Measurements from ENCODE around the gene TALDO1. TPM values are rescaled to one million over a fixed set of nuclear protein-coding genes. Genes with fewer than 3 reads are reported as not detected.

Gene TALDO1
- total RNA-seq, 2 experiments from 2014 or later: 249 to 293 TPM

- Mint-ChIP-seq H3K27ac (no peak overlapping the region), H3K4me3 (no peak overlapping the region), H3K27me3 (no peaks in the 10 kb centered on the region), H3K4me1 (peaks cover 18% of the 10 kb centered on the region), H3K9me3 (ENCODE audit: low read depth) (no peaks in the 10 kb centered on the region), H3K36me3 (peaks cover 4% of the 10 kb centered on the region)
- CTCF ChIA-PET: interaction anchor here (1.0 to 1.4 kb wide), 2 partner anchors 10 to 51 kb away, joined by 3 to 4 read pairs; partner anchors contain the start of gene CEND1
- ATAC-seq (no peak), DNase-seq (no peak)
These were observed 52.5 kb downstream of the TALDO1 start for GRCh38 chr11:799641-800316.

DNA sequence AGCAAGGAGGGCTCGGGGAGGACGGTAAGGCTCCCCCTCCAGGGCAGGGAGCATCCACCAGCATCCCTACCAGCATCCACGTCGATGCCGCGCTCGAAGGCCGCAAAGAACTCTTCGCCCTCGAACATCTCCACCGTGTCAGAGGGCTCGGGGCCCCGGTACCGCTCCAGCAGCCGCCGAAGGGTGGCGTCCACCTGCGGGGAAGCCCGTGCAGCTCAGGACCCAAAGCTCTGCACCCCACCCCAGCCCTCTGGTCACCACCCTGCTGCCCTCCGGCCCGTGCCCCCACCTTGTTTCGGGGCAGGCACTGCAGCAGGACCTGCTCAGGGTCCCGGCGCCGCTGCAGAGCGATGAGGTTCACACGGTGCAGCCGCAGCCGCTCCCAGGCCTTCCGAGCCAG, 53.2 kb downstream of the TALDO1 start:
- CTCF ChIA-PET: no interaction called here
- peaks cover 19% of the 10 kb centered on the region for H3K4me1 Mint-ChIP-seq
- no peak for DNase-seq

GRCh38 chr11:801097-801780, 54.0 kb downstream of the TALDO1 start:
- Mint-ChIP-seq H3K9me3 (ENCODE audit: low read depth) (no peaks in the 10 kb centered on the region), H3K36me3 (peaks cover 3% of the 10 kb centered on the region), H3K27ac (no peak overlapping the region), H3K4me3 (no peak overlapping the region), H3K27me3 (no peaks in the 10 kb centered on the region), H3K4me1 (peaks cover 21% of the 10 kb centered on the region)
- DNase-seq: no peak
- CTCF ChIA-PET: interaction anchor here (1.0 kb wide), 1 partner anchor 54 kb away, joined by 3 read pairs; the partner anchor contains the start of gene TALDO1
- no peak for ATAC-seq

More for the DNA sequence above, 53.2 kb downstream of the TALDO1 start:
- ATAC-seq: no peak
- H3K27me3 Mint-ChIP-seq: no peaks in the 10 kb centered on the region
- peaks cover 4% of the 10 kb centered on the region for H3K36me3 Mint-ChIP-seq
- no peaks in the 10 kb centered on the region for H3K9me3 Mint-ChIP-seq (ENCODE audit: low read depth)
- H3K4me3 Mint-ChIP-seq: no peak overlapping the region
- H3K27ac Mint-ChIP-seq: no peak overlapping the region

GRCh38 chr11:802018-802617, 54.9 kb downstream of the TALDO1 start:
- Mint-ChIP-seq H3K9me3 (ENCODE audit: low read depth) (no peaks in the 10 kb centered on the region), H3K4me1 (peaks cover 16% of the 10 kb centered on the region), H3K36me3 (peaks cover 3% of the 10 kb centered on the region), H3K4me3 (no peak overlapping the region), H3K27me3 (no peaks in the 10 kb centered on the region), H3K27ac (no peak overlapping the region)
- CTCF ChIA-PET: interaction anchor here (1.0 to 1.2 kb wide), 2 partner anchors 17 to 55 kb away, joined by 3 to 5 read pairs; partner anchors contain the start of genes PNPLA2 and TALDO1
- no peak for DNase-seq
- no peak for ATAC-seq

GRCh38 chr11:802693-803466, 55.6 kb downstream of the TALDO1 start:
- Mint-ChIP-seq H3K9me3 (ENCODE audit: low read depth) (no peaks in the 10 kb centered on the region), H3K27me3 (no peaks in the 10 kb centered on the region), H3K27ac (no peak overlapping the region), H3K36me3 (peaks cover 3% of the 10 kb centered on the region), H3K4me1 (peaks cover 18% of the 10 kb centered on the region), H3K4me3 (peak overlapping the region; percentile 43)
- ATAC-seq: no peak
- no peak for DNase-seq
- CTCF ChIA-PET: interaction anchor here (1.2 kb wide), 1 partner anchor 17 kb away, joined by 5 read pairs; the partner anchor contains the start of gene PNPLA2

DNA sequence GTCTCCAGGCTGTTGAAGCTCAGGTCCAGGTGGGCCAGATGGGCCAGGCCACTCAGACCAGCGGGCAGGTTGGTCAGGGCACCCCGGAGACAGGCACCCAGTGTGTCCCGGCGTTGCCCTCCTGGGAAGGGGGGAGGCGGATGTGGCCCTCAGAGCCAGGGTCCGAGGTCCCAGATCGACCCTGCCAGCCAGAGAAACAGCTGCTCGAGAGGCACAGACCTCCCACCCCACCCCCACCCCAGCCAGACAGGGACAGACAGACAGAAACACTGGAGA, 56.1 kb downstream of the TALDO1 start:
- ATAC-seq (no peak), DNase-seq (no peak)
- Mint-ChIP-seq H3K27me3 (no peaks in the 10 kb centered on the region), H3K9me3 (ENCODE audit: low read depth) (no peaks in the 10 kb centered on the region), H3K4me3 (peak overlapping the region; percentile 81), H3K27ac (no peak overlapping the region), H3K4me1 (peaks cover 22% of the 10 kb centered on the region), H3K36me3 (peaks cover 3% of the 10 kb centered on the region)
- CTCF ChIA-PET: interaction anchor here (1.2 kb wide), 1 partner anchor 16 kb away, joined by 5 read pairs; the partner anchor contains the start of gene PNPLA2

DNA sequence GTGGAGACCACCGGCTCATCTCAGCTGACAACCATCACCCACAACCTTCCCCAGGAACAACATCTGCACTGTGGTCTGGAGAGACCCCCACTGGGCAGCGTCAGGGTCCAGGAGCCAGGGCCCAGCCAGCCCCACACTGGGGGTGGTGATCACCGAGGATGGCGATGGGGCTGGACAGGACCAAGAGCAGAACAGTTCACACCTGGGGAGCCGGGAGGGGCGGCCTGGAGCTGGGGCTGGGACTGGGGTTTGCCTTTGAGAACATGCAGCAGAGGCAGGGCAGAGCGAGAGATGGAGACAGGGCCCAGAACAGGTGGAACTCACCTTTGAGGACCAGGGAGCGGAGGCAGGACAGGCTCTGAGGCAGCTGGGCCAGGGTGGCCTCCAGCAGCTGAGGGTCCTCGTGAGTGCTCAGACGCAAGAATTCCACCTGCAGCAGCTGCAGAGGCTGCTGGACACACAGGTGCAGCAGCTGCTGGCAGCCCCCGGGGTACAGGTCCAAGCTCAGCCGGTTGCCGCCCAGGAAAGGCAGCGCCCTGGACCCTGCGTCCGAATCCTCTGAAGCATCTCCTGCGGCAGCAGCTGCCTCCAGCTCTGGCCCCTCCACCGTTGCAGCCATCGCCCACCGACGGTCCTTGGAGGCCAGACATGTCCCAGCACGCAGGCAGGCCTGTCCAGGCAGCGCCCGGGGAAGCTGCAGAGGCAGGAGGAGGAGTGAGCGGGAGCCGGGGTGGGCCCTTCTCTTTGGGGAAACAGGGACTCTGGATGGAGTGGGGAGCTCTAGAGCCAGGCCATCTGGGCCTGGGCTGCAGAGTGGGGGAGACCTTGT, 56.7 kb downstream of the TALDO1 start:
- H3K27me3 Mint-ChIP-seq: no peaks in the 10 kb centered on the region
- no peaks in the 10 kb centered on the region for H3K9me3 Mint-ChIP-seq (ENCODE audit: low read depth)
- H3K36me3 Mint-ChIP-seq: peaks cover 3% of the 10 kb centered on the region
- CTCF ChIA-PET: interaction anchor here (1.0 to 1.5 kb wide), 2 partner anchors 28 to 65 kb away, joined by 3 read pairs; no protein-coding TSS in a partner anchor
- H3K4me1 Mint-ChIP-seq: peaks cover 27% of the 10 kb centered on the region
- ATAC-seq: no peak
- peak overlapping the region; percentile 81 for H3K4me3 Mint-ChIP-seq
- DNase-seq: no peak
- H3K27ac Mint-ChIP-seq: peak overlapping the region; percentile 69

- DNase-seq (no peak), ATAC-seq (no peak)
- no peaks in the 10 kb centered on the region for H3K27me3 Mint-ChIP-seq
- peaks cover 27% of the 10 kb centered on the region for H3K4me1 Mint-ChIP-seq
- H3K27ac Mint-ChIP-seq: peak overlapping the region; percentile 69
- CTCF ChIA-PET: interaction anchor here (1.0 to 1.5 kb wide), 2 partner anchors 27 to 66 kb away, joined by 3 read pairs; no protein-coding TSS in a partner anchor
- peak overlapping the region; percentile 81 for H3K4me3 Mint-ChIP-seq
- H3K36me3 Mint-ChIP-seq: peaks cover 3% of the 10 kb centered on the region
- no peaks in the 10 kb centered on the region for H3K9me3 Mint-ChIP-seq (ENCODE audit: low read depth)
These were observed 57.3 kb downstream of the TALDO1 start for GRCh38 chr11:804599-804964.

GRCh38 chr11:808427-809286, 61.4 kb downstream of the TALDO1 start:
- CTCF ChIA-PET: interaction anchor here (0.6 to 3.4 kb wide), 10 partner anchors 9 to 113 kb away, joined by 3 to 17 read pairs (median 4); partner anchors contain the start of genes CD151, DEAF1 and TMEM80
- peak overlapping the region; percentile 95 for H3K4me3 Mint-ChIP-seq
- peaks cover 22% of the 10 kb centered on the region for H3K36me3 Mint-ChIP-seq
- DNase-seq (peak; percentile 85), ATAC-seq (no peak)
- peak overlapping the region; percentile 99 for H3K27ac Mint-ChIP-seq
- peaks cover 45% of the 10 kb centered on the region for H3K4me1 Mint-ChIP-seq
- no peaks in the 10 kb centered on the region for H3K9me3 Mint-ChIP-seq (ENCODE audit: low read depth)
- H3K27me3 Mint-ChIP-seq: no peaks in the 10 kb centered on the region

- H3K36me3 Mint-ChIP-seq: peaks cover 24% of the 10 kb centered on the region
These were observed 62.2 kb downstream of the TALDO1 start, which contains the start of gene RPLP2 for GRCh38 chr11:809287-810039. Gene RPLP2 (plus strand): TSS chr11:809967. CDS start chr11:810235, 268 bp downstream.

DNA sequence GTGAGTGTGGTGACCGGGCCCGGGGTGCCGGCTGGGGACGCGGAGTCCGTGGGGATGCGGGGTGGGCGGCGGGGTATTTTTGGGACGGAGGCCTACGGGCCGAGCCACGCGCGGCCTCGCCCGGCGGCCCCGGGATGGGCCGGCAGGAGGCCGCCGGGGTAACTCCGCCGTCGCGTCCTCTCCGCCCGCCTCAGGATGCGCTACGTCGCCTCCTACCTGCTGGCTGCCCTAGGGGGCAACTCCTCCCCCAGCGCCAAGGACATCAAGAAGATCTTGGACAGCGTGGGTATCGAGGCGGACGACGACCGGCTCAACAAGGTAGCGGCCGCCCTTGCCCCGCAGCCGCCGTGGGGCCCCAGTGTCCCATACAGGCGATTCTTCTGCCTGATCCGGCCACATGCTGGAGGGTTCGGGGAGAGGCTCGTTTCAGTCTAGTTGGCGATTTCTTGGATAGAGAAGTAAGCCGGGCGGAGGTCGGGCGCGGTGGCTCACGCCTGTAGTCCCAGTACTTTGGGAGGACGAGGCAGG, 62.8 kb downstream of the TALDO1 start:
- no peaks in the 10 kb centered on the region for H3K27me3 Mint-ChIP-seq
- peak overlapping the region; percentile 99 for H3K27ac Mint-ChIP-seq
- ATAC-seq (peak; percentile 4), DNase-seq (no peak)
- CTCF ChIA-PET: interaction anchor here (0.6 to 3.4 kb wide), 7 partner anchors 7 to 115 kb away, joined by 3 to 17 read pairs (median 6); partner anchors contain the start of genes DEAF1, TMEM80 and TSPAN4
- H3K4me3 Mint-ChIP-seq: peak overlapping the region; percentile 95
- peaks cover 41% of the 10 kb centered on the region for H3K4me1 Mint-ChIP-seq
- H3K36me3 Mint-ChIP-seq: peaks cover 24% of the 10 kb centered on the region
- no peaks in the 10 kb centered on the region for H3K9me3 Mint-ChIP-seq (ENCODE audit: low read depth)

More at GRCh38 chr11:809287-810039, 62.2 kb downstream of the TALDO1 start, which contains the start of gene RPLP2:
- Mint-ChIP-seq H3K27ac (peak within 1 kb of the TSS; percentile 99), H3K4me1 (peaks cover 41% of the 10 kb centered on the region), H3K9me3 (ENCODE audit: low read depth) (no peaks in the 10 kb centered on the region), H3K4me3 (peak within 1 kb of the TSS; percentile 95), H3K27me3 (no peaks in the 10 kb centered on the region)
- ATAC-seq (peak; percentile 82), DNase-seq (peak; percentile 99)
- CTCF ChIA-PET: interaction anchor here (0.6 to 3.4 kb wide), 10 partner anchors 8 to 114 kb away, joined by 3 to 17 read pairs (median 4); partner anchors contain the start of genes CD151, DEAF1, TMEM80 and TSPAN4

Measured in activated CD8-positive, alpha-beta memory T cell treated with anti-CD3 and anti-CD28 coated beads, Interleukin-2, amount 10 ng/mL, durations not matched to agents 7 days and 5 days (primary cell).